ENCODE data around the gene INPP5A.

DNA sequence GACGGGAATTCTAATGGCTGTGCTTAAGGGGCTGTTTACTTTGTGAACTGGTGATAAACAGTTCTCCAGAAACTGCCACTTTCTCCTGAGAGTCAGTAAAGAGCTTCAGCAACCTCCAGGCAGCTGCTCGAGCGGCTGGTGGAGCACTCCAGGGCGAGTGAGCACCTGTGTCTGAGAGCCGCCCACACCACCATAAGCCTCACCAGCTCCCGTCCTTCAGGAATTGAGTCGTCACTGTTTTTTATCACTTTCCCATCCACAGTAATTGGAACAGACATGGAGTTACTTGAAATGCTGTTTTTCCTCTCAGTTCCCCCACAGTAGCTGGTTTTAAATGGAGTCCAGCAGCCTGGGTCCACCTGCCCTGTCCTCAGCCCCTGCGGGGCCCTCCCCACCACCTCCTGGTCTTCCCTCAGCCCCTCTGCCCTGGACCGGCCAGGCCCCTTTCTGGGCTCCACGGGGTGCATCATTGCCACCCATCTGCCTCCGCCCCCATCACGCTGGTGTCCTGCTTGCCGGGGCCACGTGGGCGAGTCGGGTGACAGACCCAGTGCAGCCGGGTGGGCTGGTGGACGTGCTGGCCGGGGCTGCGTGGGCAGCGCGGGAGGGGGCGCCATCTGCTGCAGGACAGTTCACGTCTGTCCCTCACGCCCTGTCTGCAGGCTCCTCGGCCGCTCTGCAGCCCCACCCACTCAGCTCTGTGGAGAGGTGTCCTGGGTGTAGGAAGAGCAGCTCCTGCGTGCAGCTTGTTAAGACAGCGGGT is 192.4 kb downstream of the INPP5A start:
- TF ChIP-seq TCF4 (CRISPR knock-in tag; IDR thresholded peaks at IDR 0.05; ENCODE audit: borderline replicate concordance) (no peak), ZNF70 (CRISPR knock-in tag; IDR thresholded peaks at IDR 0.05) (no peak), ARNTL (CRISPR knock-in tag; IDR thresholded peaks at IDR 0.05; ENCODE audit: borderline replicate concordance, low read depth) (no peak)
- TF ChIP-seq, protein P1, sequence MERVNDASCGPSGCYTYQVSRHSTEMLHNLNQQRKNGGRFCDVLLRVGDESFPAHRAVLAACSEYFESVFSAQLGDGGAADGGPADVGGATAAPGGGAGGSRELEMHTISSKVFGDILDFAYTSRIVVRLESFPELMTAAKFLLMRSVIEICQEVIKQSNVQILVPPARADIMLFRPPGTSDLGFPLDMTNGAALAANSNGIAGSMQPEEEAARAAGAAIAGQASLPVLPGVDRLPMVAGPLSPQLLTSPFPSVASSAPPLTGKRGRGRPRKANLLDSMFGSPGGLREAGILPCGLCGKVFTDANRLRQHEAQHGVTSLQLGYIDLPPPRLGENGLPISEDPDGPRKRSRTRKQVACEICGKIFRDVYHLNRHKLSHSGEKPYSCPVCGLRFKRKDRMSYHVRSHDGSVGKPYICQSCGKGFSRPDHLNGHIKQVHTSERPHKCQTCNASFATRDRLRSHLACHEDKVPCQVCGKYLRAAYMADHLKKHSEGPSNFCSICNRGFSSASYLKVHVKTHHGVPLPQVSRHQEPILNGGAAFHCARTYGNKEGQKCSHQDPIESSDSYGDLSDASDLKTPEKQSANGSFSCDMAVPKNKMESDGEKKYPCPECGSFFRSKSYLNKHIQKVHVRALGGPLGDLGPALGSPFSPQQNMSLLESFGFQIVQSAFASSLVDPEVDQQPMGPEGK (CRISPR knock-in tag; IDR thresholded peaks at IDR 0.05; ENCODE audit: borderline replicate concordance): no peak
- TF ChIP-seq, protein P2, sequence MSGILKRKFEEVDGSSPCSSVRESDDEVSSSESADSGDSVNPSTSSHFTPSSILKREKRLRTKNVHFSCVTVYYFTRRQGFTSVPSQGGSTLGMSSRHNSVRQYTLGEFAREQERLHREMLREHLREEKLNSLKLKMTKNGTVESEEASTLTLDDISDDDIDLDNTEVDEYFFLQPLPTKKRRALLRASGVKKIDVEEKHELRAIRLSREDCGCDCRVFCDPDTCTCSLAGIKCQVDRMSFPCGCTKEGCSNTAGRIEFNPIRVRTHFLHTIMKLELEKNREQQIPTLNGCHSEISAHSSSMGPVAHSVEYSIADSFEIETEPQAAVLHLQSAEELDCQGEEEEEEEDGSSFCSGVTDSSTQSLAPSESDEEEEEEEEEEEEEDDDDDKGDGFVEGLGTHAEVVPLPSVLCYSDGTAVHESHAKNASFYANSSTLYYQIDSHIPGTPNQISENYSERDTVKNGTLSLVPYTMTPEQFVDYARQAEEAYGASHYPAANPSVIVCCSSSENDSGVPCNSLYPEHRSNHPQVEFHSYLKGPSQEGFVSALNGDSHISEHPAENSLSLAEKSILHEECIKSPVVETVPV (CRISPR knock-in tag; IDR thresholded peaks at IDR 0.05): no peak

Measured in SK-N-SH treated with all-trans-retinoic acid at 6 μM for 48 hours (cell line).